Stimulated activated naive B cell treated with anti-CD40 and anti-IgM and Interleukin-4, amounts not matched to agents 10 μg/mL and 1 μg/mL and 100 μg/mL, for 72 hours (primary cell): ENCODE measurements around the gene MRPL49.
A peak's percentile ranks its signal among the peaks of the same experiment; 100 is the strongest.
"Not testable (repeated sequence)": the region's sequence is repeated elsewhere in the genome, so short reads cannot be mapped to it uniquely, and the experiment has no call there.

Experiments used
- ATAC-seq, 2 donors: fragments of 150-1000 bp; cut with Tn5 transposase; replicated peaks; 2 replicates each; pipeline ENCODE4 v1.10.0; 2021; ENCODE audit warnings: moderate library complexity in 1 of 2
- DNase-seq: peaks from one replicate; pipeline ENCODE4 v3.0.0; 2021
- H3K27ac Mint-ChIP-seq: one replicate; pipeline ENCODE4 v1.8.0; 2022; ENCODE audit warnings: mild to moderate bottlenecking, mixed read lengths
- H3K27me3 Mint-ChIP-seq, 2 donors: one replicate each; pipeline ENCODE4 v1.8.0; 2022; ENCODE audit warnings: mixed read lengths in 2 of 2
- H3K36me3 Mint-ChIP-seq, 2 donors: one replicate each; pipeline ENCODE4 v1.8.0; 2022; ENCODE audit warnings: mixed read lengths in 2 of 2, mild to moderate bottlenecking in 1 of 2
- H3K4me1 Mint-ChIP-seq, 2 donors: one replicate each; pipeline ENCODE4 v1.8.0; 2022; ENCODE audit warnings: mixed read lengths in 2 of 2, mild to moderate bottlenecking in 1 of 2
- H3K4me3 Mint-ChIP-seq, 2 donors: one replicate each; pipeline ENCODE4 v1.8.0; 2022; ENCODE audit warnings: mild to moderate bottlenecking in 2 of 2, mixed read lengths in 2 of 2, moderate library complexity in 1 of 2
- H3K9me3 Mint-ChIP-seq, 2 donors: one replicate each; pipeline ENCODE4 v1.8.0; 2022; ENCODE audit warnings: mixed read lengths in 2 of 2, mild to moderate bottlenecking in 1 of 2

Gene MRPL49

GRCh38 chr11:65118891-65119669 is 3.0 kb upstream of the MRPL49 start:
- peaks cover 45 to 65% of the 10 kb centered on the region in 2 donors for H3K36me3 Mint-ChIP-seq
- H3K9me3 Mint-ChIP-seq, DNase-seq, H3K27me3 Mint-ChIP-seq, ATAC-seq: not testable (repeated sequence)
- H3K4me3 Mint-ChIP-seq, result peak overlapping the region in 1 of 2 donors; percentile 33
- H3K4me1 Mint-ChIP-seq, result peaks cover 28 to 74% of the 10 kb centered on the region in 2 donors
- H3K27ac Mint-ChIP-seq, result peak overlapping the region; percentile 98

GRCh38 chr11:65119670-65119995 is 2.5 kb upstream of the MRPL49 start:
- Mint-ChIP-seq H3K36me3 (peaks cover 46 to 69% of the 10 kb centered on the region in 2 donors), H3K27me3 (no peaks in the 10 kb centered on the region), H3K4me1 (peaks cover 31 to 78% of the 10 kb centered on the region in 2 donors), H3K4me3 (peak overlapping the region in 1 of 2 donors; percentile 29), H3K27ac (peak overlapping the region; percentile 100), H3K9me3 (no peaks in the 10 kb centered on the region)
- no peak for DNase-seq
- no peak for ATAC-seq

- peak overlapping the region; percentile 100 for H3K27ac Mint-ChIP-seq
- no peak for ATAC-seq
- peaks cover 44 to 72% of the 10 kb centered on the region in 2 donors for H3K36me3 Mint-ChIP-seq
- no peak for DNase-seq
- H3K4me1 Mint-ChIP-seq, result peaks cover 31 to 79% of the 10 kb centered on the region in 2 donors
- peak overlapping the region; percentile 94 to 100 for H3K4me3 Mint-ChIP-seq
- H3K27me3 Mint-ChIP-seq, result no peaks in the 10 kb centered on the region
- H3K9me3 Mint-ChIP-seq, result no peaks in the 10 kb centered on the region
Observed at GRCh38 chr11:65120831-65121230, 1.3 kb upstream of the MRPL49 start.

- Mint-ChIP-seq H3K4me3 (peak overlapping the region; percentile 94 to 100), H3K4me1 (peaks cover 31 to 79% of the 10 kb centered on the region in 2 donors), H3K9me3 (no peaks in the 10 kb centered on the region), H3K36me3 (peaks cover 45 to 76% of the 10 kb centered on the region in 2 donors), H3K27ac (peak overlapping the region; percentile 100), H3K27me3 (no peaks in the 10 kb centered on the region)
- DNase-seq, result no peak
- no peak for ATAC-seq
Observed at GRCh38 chr11:65121447-65121864, 665 bp upstream of the MRPL49 start.

- H3K27ac Mint-ChIP-seq, result peak overlapping the region; percentile 33
- peaks cover 52 to 73% of the 10 kb centered on the region in 2 donors for H3K36me3 Mint-ChIP-seq
- H3K27me3 Mint-ChIP-seq, result no peaks in the 10 kb centered on the region
- peaks cover 33 to 75% of the 10 kb centered on the region in 2 donors for H3K4me1 Mint-ChIP-seq
- H3K9me3 Mint-ChIP-seq, result no peaks in the 10 kb centered on the region
- DNase-seq (no peak), ATAC-seq (no peak)
- H3K4me3 Mint-ChIP-seq, result peak overlapping the region in 1 of 2 donors; percentile 26
Observed at GRCh38 chr11:65124480-65125196, 2.5 kb downstream of the MRPL49 start.

- Mint-ChIP-seq H3K27me3 (no peaks in the 10 kb centered on the region), H3K4me1 (peaks cover 38 to 75% of the 10 kb centered on the region in 2 donors), H3K9me3 (no peaks in the 10 kb centered on the region), H3K36me3 (peaks cover 56 to 73% of the 10 kb centered on the region in 2 donors), H3K4me3 (no peak overlapping the region), H3K27ac (peak overlapping the region; percentile 5)
- DNase-seq, result no peak
- no peak for ATAC-seq
Observed at GRCh38 chr11:65125197-65126056, 3.3 kb downstream of the MRPL49 start.

GRCh38 chr11:65126624-65127274 is 4.6 kb downstream of the MRPL49 start:
- ATAC-seq (no peak), DNase-seq (no peak)
- H3K4me1 Mint-ChIP-seq, result peaks cover 42 to 76% of the 10 kb centered on the region in 2 donors
- peaks cover 53 to 71% of the 10 kb centered on the region in 2 donors for H3K36me3 Mint-ChIP-seq
- H3K27me3 Mint-ChIP-seq, result no peaks in the 10 kb centered on the region
- H3K9me3 Mint-ChIP-seq, result no peaks in the 10 kb centered on the region
- peak overlapping the region; percentile 3 to 6 for H3K4me3 Mint-ChIP-seq
- H3K27ac Mint-ChIP-seq, result peak overlapping the region; percentile 38

GRCh38 chr11:65127473-65128181 is 5.5 kb downstream of the MRPL49 start:
- no peak overlapping the region for H3K4me3 Mint-ChIP-seq
- peaks cover 49 to 85% of the 10 kb centered on the region in 2 donors for H3K4me1 Mint-ChIP-seq

GRCh38 chr11:65128182-65129145 is 6.3 kb downstream of the MRPL49 start:
- no peak for DNase-seq
- no peak overlapping the region for H3K4me3 Mint-ChIP-seq
- H3K36me3 Mint-ChIP-seq, result peaks cover 62 to 80% of the 10 kb centered on the region in 2 donors
- no peaks in the 10 kb centered on the region for H3K9me3 Mint-ChIP-seq
- peak overlapping the region; percentile 79 for H3K27ac Mint-ChIP-seq
- H3K27me3 Mint-ChIP-seq, result no peaks in the 10 kb centered on the region
- no peak for ATAC-seq
- peaks cover 55 to 89% of the 10 kb centered on the region in 2 donors for H3K4me1 Mint-ChIP-seq

More at GRCh38 chr11:65127473-65128181, 5.5 kb downstream of the MRPL49 start:
- peaks cover 55 to 71% of the 10 kb centered on the region in 2 donors for H3K36me3 Mint-ChIP-seq
- ATAC-seq, result no peak
- no peaks in the 10 kb centered on the region for H3K9me3 Mint-ChIP-seq
- H3K27ac Mint-ChIP-seq, result peak overlapping the region; percentile 79
- DNase-seq, result no peak
- no peaks in the 10 kb centered on the region for H3K27me3 Mint-ChIP-seq

GRCh38 chr11:65129649-65130441 is 7.7 kb downstream of the MRPL49 start:
- no peaks in the 10 kb centered on the region for H3K9me3 Mint-ChIP-seq
- H3K4me1 Mint-ChIP-seq, result peaks cover 52 to 82% of the 10 kb centered on the region in 2 donors
- H3K4me3 Mint-ChIP-seq, result peak overlapping the region; percentile 73 to 98
- no peak for DNase-seq
- peaks cover 63 to 78% of the 10 kb centered on the region in 2 donors for H3K36me3 Mint-ChIP-seq
- peak; percentile 6 to 8 for ATAC-seq
- no peaks in the 10 kb centered on the region for H3K27me3 Mint-ChIP-seq
- H3K27ac Mint-ChIP-seq, result peak overlapping the region; percentile 92

- ATAC-seq, result peak; percentile 5 to 6
- Mint-ChIP-seq H3K36me3 (peaks cover 60 to 68% of the 10 kb centered on the region in 2 donors), H3K27ac (peak overlapping the region; percentile 92), H3K27me3 (no peaks in the 10 kb centered on the region), H3K9me3 (no peaks in the 10 kb centered on the region), H3K4me1 (peaks cover 49 to 85% of the 10 kb centered on the region in 2 donors), H3K4me3 (peak overlapping the region; percentile 98)
- peak; percentile 53 for DNase-seq
Observed at GRCh38 chr11:65130631-65131416, 8.7 kb downstream of the MRPL49 start.
